ENCODE data around the gene ELAVL4. TPM values are rescaled to one million over a fixed set of nuclear protein-coding genes. Genes with fewer than 3 reads are reported as not detected.

Gene ELAVL4
- total and polyA plus RNA-seq, 9 of the 15 experiments (the other 6 are each of a cell fraction or from before 2014, with no cell fraction given) = not detected

GRCh38 chr1:50177994-50178393 is 69.3 kb downstream of the ELAVL4 start (continued):
- TF ChIP-seq BRD9 (IDR thresholded peaks at IDR 0.05; ENCODE audit: low read depth, partially characterized antibody) = no peak
- TF ChIP-seq SP2 (IDR thresholded peaks at IDR 0.05; ENCODE audit: extremely low read depth, low read depth, low read length, poor library complexity, severe bottlenecking) = no peak
- TF ChIP-seq IRF9 (tag; IDR thresholded peaks at IDR 0.05) = no peak
- no peak for TF ChIP-seq ZNF644 (tag; IDR thresholded peaks at IDR 0.05; ENCODE audit: low read depth)

DNA sequence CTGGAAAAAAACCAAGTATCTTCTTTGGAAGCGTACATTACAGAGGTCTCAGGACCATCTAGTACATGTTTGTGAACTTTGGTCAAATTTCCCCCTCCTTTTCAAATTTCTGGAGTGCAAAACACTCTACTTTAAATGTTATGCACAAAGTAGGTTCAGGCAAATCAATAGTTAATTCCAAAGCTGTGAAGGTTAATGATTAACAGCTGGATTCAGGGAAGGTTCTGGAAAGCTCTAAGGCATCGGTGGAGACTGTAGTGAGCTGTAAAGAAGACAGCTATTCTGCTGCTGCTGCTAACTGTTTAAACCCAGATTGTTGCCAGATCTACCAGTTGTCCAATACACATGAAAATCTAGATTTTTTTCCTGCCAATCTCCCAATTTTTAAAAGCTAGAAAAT is 70.9 kb downstream of the ELAVL4 start:
- ChIA-PET CTCF (ENCODE audit: low intra/inter-chr PET ratio) (no interaction called here), POLR2A (no interaction called here)
- ATAC-seq (no peak), DNase-seq (ENCODE audit: extremely low read depth in 1 of 4, low spot score in 3 of 4) (no peak), FAIRE-seq (no peak)
- Histone ChIP-seq H3K79me2 (ENCODE audit: control insufficient read depth, insufficient read depth, low read length) (no peaks in the 10 kb centered on the region), H3K4me1 (replicated peaks in 1 of 2; ENCODE audit: control insufficient read depth in 2 of 2, insufficient read depth in 2 of 2, low read length in 2 of 2) (no peaks in the 10 kb centered on the region), H3K27ac (ENCODE audit: extremely low read depth, low read depth, low read length) (no peak overlapping the region), H3K36me3 (ENCODE audit: control insufficient read depth, insufficient read depth, low read length) (no peaks in the 10 kb centered on the region), H2AFZ (ENCODE audit: low read depth, low read length) (no peak overlapping the region), H4K20me1 (replicated peaks; ENCODE audit: control insufficient read depth, insufficient read depth, low read length) (no peaks in the 10 kb centered on the region), H3K27me3 (ENCODE audit: control insufficient read depth in 2 of 2, insufficient read depth in 2 of 2, low read length in 2 of 2) (no peaks in the 10 kb centered on the region), H3K4me2 (ENCODE audit: insufficient read depth, low read length) (no peak overlapping the region), H3K4me3 (no peak overlapping the region), H3K9me3 (replicated peaks; ENCODE audit: control insufficient read depth, insufficient read depth, low read depth, low read length) (no peaks in the 10 kb centered on the region), H3K9ac (ENCODE audit: insufficient read depth in 1 of 2, low read depth in 2 of 2, low read length in 2 of 2) (no peak overlapping the region), H3K9me1 (ENCODE audit: control insufficient read depth, insufficient read depth, low read length) (no peaks in the 10 kb centered on the region)
- no TSS peak for BruUV-seq (replicated peaks)
- 0% methylated on average over 2 of the region's 2 CpGs for WGBS (ENCODE audit: insufficient coverage, low coverage, missing lambda C conversion rate)
- intact Hi-C loops (cut with micrococcal nuclease) = no loop called here
- in situ Hi-C loops (cut with MboI) = no loop called here
- TF ChIP-seq KAT7 (CRISPR knock-in tag; IDR thresholded peaks at IDR 0.05; ENCODE audit: borderline replicate concordance) (no peak), LARP7 (IDR thresholded peaks at IDR 0.05) (no peak), RB1 (IDR thresholded peaks at IDR 0.05; ENCODE audit: low read depth) (no peak), KDM5B (IDR thresholded peaks at IDR 0.05; ENCODE audit: insufficient replicate concordance, low read depth, low read length) (no peak), SMAD2 (IDR thresholded peaks at IDR 0.05; ENCODE audit: low read depth, low read length) (no peak), ZNF778 (CRISPR knock-in tag; IDR thresholded peaks at IDR 0.05) (no peak), IFI16 (CRISPR knock-in tag; IDR thresholded peaks at IDR 0.05) (no peak), PCBP2 (IDR thresholded peaks at IDR 0.05; ENCODE audit: low read depth, low read length, poor library complexity, severe bottlenecking) (no peak)
- TF ChIP-seq, protein P1, sequence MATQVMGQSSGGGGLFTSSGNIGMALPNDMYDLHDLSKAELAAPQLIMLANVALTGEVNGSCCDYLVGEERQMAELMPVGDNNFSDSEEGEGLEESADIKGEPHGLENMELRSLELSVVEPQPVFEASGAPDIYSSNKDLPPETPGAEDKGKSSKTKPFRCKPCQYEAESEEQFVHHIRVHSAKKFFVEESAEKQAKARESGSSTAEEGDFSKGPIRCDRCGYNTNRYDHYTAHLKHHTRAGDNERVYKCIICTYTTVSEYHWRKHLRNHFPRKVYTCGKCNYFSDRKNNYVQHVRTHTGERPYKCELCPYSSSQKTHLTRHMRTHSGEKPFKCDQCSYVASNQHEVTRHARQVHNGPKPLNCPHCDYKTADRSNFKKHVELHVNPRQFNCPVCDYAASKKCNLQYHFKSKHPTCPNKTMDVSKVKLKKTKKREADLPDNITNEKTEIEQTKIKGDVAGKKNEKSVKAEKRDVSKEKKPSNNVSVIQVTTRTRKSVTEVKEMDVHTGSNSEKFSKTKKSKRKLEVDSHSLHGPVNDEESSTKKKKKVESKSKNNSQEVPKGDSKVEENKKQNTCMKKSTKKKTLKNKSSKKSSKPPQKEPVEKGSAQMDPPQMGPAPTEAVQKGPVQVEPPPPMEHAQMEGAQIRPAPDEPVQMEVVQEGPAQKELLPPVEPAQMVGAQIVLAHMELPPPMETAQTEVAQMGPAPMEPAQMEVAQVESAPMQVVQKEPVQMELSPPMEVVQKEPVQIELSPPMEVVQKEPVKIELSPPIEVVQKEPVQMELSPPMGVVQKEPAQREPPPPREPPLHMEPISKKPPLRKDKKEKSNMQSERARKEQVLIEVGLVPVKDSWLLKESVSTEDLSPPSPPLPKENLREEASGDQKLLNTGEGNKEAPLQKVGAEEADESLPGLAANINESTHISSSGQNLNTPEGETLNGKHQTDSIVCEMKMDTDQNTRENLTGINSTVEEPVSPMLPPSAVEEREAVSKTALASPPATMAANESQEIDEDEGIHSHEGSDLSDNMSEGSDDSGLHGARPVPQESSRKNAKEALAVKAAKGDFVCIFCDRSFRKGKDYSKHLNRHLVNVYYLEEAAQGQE (IDR thresholded peaks at IDR 0.05; ENCODE audit: borderline replicate concordance) = no peak
- TF ChIP-seq, protein P1 (CRISPR knock-in tag; IDR thresholded peaks at IDR 0.05; ENCODE audit: low read depth) = no peak
